GM19438 (cell line): Measurements from ENCODE around the gene VBP1.
A peak's percentile ranks its signal among the peaks of the same experiment; 100 is the strongest.
"Not testable (repeated sequence)": the region's sequence is repeated elsewhere in the genome, so short reads cannot be mapped to it uniquely, and the experiment has no call there.

Experiments used
- ATAC-seq: cut with Tn5 transposase; IDR thresholded peaks from one replicate; pipeline ENCODE4 v1.9.1; 2021; ENCODE audit warnings: low read depth; ENCODE audit not compliant: unreplicated experiment

The VBP1 gene, protein sequence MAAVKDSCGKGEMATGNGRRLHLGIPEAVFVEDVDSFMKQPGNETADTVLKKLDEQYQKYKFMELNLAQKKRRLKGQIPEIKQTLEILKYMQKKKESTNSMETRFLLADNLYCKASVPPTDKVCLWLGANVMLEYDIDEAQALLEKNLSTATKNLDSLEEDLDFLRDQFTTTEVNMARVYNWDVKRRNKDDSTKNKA

DNA sequence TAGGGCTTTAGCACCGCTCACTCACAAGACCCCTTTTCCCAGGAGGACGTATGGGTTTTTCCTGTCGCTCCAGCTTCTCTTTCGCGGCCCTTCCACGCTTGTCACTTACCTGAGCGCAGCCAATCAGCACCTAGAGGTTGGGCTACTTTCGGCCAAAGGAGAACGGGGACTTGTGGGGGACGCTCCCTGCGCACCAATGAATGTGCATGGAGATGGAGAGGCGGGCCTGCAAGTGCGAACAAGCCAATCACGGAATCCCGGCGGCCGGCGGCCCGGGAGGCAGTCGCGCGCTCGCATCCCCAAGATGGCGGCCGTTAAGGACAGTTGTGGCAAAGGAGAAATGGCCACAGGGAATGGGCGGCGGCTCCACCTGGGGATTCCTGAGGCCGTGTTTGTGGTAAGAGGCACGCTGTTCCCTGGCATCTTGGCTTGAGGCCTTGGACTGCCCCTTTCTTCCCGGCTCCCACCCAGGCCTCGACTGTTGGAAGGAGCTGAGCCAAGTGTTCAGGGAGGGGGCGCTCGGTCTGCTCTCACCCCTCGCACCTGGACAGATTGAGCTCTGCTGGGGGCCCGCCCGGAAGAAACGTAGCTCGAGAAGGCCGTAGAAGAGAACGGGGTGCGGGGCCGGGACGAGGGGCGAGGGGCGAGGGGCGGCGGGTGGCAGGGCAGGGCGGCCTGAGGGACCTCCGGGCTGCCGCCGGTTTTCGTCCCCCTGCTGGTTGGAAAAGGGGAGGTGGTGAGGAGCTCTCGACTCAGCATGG lies at the start of gene VBP1:
TSS of gene VBP1 (plus strand) at position 282 of the 761 bp plus-strand sequence. CDS start at position 305, 23 bp downstream.
- peak; percentile 97 for ATAC-seq

DNA sequence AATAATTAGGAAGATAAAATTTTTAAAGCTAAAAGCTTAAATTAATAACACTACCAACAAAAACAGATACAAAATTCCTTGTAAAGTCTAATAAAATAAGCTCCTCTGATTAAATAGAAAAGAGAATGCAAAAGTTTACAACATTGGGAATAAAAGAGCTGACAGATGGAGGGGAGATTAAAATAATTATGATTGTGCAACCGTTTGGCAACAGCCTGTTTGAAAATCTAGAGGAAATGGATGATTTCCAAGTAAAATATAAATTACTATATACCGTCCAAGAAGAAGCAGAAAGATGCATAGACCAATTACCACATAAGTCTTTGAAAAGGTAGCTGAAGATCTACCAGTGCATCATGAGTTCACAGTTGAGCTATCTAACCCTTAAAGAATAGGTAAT lies 46.4 kb upstream of the VBP1 start:
- no peak for ATAC-seq

DNA sequence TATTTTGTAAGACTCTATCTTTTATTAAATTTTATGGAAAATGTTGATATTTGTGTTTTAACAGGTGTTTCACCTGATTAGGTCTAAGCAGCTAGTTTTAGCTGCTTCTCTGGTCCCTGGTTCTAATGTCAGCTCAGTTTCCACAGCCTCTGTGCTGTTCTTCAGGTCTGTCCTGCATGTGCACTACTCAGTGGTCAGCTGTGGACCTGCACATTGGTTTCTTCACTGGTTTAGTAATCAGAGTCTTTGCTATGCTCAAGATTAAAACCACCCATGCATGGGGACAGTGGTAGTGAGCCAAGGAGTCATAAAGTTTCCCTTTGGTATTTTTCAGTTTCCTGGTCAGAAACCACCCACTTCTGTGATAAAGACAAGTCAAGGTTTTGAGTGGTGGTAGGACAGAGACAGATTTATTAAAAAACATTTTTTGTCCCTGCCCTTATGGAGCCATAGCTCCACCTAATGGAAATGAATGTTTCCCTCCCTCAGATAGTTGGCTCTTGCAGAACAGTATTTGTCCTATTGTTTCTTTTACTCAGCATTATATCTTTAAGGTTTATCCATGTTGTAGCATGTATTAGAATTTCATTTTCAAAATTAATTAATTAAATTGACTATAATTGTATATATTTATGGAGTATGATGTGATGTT lies 36.8 kb upstream of the VBP1 start:
- no peak for ATAC-seq

DNA sequence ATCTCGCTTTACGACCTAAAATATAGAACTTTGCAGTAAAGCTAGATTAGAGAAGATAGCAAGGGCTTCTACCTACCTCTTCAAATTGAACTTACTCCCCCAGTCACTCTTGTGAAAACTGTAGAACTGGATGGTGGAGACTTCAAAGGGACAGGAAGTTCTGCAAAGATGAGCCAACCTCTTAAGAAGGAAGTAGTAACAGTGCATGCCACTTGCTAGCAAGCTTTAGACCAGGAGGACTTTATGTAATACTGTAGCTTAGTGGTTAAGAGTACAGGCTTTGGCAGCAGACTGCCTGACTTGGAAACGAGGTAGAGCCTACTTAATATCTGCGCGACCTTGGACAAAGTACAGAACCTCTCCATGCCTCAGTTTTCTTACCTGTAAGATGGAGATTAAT lies 27.5 kb upstream of the VBP1 start:
- no peak for ATAC-seq

DNA sequence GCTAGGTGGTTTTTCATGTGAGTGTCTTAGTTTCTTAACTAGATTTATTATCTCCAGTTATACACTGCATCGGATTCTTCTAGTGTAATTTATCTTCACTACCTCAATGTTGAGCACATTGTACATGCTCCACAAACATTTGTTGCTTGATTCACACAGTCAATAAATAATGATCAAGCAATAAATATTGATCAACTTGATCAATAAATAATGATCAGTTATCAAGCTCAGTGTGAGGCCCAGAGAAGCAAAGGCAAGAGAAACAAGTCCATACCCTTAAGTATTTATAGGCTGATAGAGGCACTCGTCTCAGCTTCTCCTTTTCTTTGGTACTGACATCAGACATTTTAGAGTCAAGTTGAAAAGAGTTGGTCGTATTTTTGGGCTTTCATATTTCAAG lies 5.1 kb upstream of the VBP1 start:
- ATAC-seq, result no peak

DNA sequence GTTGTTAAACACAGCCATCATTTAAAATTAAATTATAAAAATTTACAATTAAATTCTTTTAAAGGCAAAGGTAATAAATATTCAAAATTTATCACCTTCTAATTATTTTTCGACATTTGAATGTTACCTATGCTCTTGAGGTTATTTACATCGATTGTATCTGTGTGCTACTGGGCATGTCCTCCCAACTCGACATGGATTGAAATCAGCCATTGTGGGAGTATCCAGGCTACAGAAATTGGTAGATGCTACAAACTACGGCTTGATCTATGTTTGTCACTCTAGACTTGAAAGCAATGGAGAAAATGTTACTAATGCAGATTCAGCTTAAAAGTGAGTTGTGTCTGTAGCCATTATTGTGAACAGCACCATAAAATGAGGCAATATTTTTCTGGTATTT lies 2.5 kb upstream of the VBP1 start:
- ATAC-seq, result no peak

DNA sequence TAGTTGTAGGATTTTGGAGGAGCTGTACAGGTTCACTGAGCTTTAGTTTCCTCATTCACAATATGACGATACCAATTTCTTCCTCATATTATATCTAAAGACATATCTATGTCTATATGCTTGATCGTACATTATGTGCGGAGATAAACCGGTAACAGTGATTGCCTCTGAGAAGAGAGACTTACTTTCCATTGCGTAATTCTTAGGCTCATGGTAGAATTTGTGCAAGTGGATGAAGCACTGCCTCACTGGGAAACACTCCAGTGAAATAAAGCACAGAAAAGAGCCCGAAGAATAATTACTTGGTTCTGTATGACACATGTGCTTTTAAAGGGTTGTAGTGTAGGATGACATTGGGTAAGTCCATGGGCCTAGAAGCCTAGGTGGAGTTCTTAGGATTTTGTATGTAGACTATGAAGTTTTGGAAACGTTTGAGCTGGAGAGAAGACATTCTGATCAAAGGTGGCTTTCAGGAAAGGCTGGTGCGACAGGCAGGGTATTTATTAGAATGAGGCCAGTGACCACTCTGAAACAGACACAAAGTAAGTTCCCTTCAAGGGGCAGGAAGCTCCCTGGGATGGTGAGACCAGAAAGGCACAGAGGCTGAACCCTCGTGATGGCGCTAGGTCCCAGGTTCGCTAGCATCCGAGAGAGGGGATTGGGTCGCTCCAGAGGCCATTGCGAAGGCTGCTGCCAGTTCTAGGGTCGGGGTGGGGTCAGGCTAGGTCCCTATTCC lies 649 bp upstream of the VBP1 start:
- ATAC-seq, result peak; percentile 46

DNA sequence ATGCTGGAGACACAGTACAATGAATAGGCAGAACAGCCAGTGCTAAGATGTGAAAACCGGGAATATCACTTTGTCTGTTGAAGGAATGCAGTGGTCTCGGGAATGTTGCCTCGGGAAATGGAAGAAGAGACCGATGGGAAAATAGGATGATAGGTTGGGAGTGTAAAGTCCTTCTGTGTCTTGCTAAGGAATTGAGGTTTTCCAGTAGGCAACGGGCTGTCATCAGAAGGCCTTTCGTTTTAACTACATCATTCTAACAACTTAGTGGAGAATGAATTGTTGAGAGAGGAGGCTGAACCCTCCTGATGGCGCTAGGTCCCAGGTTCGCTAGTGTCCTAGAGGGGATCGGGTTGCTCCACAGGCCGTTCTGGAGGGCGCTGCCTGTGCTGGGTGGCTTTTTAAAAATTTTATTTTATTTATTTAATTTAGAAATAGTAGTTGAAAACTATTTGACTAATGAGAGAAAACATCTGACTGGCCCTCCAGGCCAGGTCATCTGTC lies 730 bp downstream of the VBP1 start:
- ATAC-seq, result no peak

DNA sequence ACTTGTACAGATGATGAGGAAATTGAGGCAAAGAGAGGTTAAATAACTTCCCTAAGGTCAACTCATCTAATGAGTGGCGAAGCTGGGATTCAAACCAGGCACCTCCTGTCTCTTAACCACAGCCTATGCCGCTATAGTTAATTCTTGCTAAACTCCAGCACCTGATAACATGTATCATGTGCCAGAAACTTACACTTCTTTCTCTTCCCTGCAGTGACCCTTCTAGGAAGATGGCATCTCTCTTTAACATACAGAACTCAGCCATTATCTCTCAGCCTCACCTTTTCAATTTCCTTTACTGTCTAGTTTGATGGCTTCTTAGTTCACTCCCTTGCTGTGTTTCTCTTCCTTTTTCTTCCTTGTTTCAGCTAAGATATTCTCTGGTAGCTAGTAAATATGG lies 2.5 kb downstream of the VBP1 start:
- no peak for ATAC-seq

DNA sequence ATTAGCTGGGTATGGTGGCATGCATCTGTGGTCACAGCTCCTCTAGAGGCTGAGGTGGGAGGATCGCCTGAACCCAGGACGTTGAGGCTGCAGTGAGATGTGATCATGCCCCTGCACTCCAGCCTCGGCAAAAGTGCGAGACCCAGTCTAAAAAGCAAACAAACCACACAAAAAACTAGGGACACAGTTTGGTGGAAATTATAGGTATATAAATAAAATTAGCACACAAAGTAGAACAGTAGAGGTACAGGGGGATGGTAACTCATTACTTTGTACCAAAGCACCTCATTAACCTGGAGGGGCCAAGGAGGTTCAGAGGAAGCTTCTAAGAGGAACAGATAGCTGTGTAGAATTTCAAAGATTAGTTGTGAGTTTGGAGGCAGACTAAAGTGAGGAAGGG lies 5.1 kb downstream of the VBP1 start:
- ATAC-seq, result no peak

DNA sequence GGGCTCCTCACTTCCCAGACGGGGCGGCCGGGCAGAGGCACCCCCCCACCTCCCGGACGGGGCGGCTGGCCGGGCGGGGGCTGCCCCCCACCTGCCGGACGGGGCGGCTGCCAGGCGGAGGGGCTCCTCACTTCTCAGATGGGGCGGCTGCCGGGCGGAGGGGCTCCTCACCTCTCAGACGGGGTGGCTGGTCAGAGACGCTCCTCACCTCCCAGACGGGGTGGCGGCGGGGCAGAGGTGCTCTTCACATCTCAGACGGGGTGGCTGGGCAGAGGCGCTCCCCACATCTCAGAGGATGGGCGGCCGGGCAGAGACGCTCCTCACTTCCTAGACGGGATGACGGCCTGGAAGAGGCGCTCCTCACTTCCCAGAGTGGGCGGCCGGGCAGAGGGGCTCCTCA lies 7.5 kb downstream of the VBP1 start:
- ATAC-seq, result not testable (repeated sequence)

DNA sequence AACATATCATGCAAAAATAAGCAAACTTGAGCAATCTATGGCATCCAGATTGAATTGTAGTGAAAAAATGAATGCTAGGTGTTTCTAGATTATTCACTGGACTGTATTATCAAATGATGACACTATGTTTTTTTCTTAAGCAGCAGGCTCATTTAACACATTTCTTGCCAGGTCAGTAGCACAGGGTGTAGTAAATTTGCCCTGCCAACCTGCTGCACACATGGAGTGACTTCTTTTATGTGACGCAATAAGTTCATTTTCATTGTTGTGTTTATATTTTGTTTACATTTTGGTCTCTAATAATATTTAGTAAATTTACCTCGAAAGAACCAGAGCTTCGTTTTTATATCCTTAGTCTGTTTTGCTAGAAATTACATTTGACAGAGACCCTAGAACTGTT lies 9.5 kb downstream of the VBP1 start:
- ATAC-seq, result no peak

DNA sequence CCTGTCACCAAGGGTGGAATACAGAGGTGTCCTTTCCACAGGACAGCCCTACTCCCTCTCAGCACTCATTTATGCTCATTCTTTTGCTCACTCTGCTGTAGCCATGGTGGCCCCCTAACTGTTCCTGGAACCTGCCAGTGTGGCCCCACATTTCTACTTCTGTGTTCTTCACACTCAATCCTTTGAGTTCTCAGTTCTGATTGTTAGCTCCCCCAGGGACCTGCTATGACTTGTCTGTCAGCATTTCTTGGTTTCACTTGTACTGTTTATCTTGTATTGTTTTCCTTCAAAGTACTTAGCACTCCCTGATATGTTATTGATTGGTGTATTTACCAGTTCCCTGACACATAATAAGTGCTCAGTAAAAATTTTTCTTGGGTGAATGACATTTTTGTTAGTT lies 14.9 kb downstream of the VBP1 start:
- peak; percentile 84 for ATAC-seq

DNA sequence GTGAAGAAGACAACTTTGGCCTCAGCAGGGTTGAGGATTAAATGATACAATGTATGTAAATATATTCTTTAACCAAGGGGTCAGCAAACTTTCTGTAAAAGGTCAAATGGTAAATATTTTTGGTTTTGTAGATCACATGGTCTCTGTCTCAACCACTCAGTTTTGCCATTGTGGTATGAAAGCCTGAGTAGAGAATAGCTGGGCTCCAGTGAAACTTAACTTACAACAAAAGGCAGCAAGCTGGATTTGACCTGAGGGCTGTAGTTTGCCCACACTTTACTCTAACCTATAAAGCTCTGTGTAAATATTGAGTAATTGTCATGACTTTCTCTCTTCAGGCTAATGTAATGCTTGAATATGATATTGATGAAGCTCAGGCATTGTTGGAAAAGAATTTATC lies 19.6 kb downstream of the VBP1 start:
- ATAC-seq, result no peak

DNA sequence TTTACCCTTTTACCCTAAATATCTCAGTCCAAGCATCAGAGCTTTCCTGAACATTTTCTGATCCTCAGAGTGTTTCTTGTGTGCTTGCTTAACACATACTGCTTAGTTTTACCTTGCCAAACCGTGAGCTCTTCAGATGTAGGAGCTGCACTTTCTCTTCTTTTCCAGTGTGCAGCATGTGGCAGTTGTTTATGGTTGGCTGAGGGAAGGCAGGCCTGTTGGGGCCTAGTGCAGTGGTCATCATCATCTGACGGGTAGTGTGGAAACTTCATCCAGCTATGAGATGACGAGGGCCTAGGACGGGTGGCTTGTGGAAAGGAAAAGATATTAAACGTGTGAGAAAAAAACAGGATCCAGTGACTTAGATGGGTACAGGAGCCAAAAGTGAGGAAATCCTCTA lies 21.5 kb downstream of the VBP1 start:
- no peak for ATAC-seq

DNA sequence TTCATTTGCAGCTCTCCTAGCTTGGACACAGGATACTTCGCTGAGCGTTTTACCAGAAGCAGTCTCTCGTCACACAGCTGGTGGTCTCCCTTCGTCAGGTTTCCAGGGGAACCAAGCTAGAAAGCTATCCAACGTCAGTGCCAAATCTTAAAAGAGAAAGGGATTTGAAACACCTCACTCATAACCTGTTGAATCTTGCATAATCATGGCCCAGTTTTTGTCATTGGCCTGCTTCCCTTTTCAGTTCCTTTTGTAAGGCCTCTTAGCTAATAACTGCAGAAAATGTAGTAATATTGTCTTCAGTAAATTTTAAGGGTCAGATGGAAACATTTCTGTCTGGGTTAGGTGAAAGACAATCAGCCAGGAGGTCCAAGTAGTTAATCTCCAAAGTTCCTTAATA lies 26.0 kb downstream of the VBP1 start:
- ATAC-seq, result no peak

DNA sequence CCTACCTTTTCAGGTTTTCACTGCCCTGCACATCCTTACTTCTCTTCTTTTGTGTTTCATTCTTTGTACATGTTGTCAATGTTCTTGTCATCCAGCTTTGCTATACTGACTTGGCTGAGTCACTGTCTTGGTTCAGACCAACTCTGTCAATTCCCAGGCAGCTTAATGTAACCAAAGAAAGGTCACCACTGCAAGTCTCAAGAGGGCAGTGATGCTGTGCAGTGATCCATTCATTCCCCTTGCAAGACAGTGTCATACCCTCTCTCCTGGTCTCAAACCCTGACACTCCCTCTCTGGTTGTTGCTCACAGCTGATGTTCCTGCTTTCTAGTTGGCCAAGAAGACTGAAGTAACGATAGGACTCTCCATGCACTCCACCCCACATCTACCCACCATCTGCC lies 30.5 kb downstream of the VBP1 start:
- no peak for ATAC-seq

DNA sequence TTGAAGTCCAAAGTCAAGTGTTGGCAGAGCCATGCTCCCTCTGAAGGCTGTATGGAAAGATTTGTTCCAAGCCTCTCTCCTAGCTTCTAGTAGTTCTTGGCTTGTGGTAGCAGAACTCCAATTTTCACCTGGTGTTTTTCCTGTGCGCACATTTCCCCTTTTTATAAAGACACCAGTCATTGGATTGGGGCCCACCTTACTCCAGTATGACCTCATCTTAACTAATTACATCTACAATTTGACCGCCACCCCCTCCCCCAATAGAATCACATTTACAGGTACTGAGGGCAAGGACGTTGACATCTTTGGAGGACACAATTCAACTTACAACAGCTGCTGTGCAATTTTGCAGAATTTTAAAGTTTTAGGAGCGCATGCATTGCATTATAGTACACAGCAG lies 31.2 kb downstream of the VBP1 start:
- ATAC-seq, result no peak

DNA sequence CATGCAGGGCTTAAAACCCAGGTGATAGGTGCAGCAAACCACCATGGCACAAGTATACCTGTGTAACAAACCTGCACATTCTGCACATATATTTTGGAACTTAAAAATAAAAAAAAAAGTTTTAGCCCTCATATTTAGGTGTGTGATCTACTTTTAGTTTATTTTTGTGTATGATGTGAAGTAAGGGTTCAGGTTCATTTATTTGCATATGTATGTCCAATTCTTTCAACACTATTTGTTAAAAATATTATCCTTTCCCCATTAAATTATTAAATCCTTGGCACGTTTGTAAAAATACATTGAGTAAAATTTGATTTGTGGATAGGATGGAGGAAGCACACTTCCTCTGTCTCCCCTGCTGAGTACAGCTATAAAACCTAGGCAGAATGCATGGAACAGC lies 35.1 kb downstream of the VBP1 start:
- no peak for ATAC-seq

DNA sequence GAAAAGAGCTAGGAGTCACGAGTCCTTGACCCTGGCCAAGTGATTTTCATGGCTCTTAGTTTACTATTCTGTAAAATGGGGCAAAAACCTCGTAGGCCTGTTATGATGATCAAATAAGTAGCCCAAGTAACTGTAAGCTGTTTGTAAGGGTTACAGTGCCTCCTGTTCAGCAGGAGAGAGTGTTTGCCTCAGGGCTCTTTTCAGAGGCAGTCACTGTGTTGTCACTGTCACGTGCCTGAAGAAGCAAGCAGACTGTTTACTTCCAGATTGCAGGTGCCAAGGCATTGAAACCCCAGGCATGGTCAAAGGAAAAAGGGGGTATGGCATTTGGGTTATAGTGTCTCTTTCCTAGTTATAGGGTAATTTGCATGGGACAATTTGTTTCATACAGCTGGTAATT lies 43.5 kb downstream of the VBP1 start:
- no peak for ATAC-seq
